ENCODE measurements around the gene AK2.
A peak's percentile ranks its signal among the peaks of the same experiment; 100 is the strongest.

The AK2 gene

GRCh38 chr1:32991386-32991785 lies 45.3 kb downstream of the AK2 start:
- no peak overlapping the region for H3K4me3 ChIP-seq (replicated peaks in 1 of 2; ENCODE audit: low read depth in 2 of 2, low read length in 2 of 2)
- no peak for TF ChIP-seq CTCF (IDR thresholded peaks at IDR 0.05; ENCODE audit: low read depth, low read length)

GRCh38 chr1:32990887-32991286 lies 45.8 kb downstream of the AK2 start:
- no peak overlapping the region for H3K4me3 ChIP-seq (replicated peaks in 1 of 2; ENCODE audit: low read depth in 2 of 2, low read length in 2 of 2)
- no peak for TF ChIP-seq CTCF (IDR thresholded peaks at IDR 0.05; ENCODE audit: low read depth, low read length)
- no peak for DNase-seq (ENCODE audit: low read depth in 2 of 2)

More at GRCh38 chr1:32991386-32991785, 45.3 kb downstream of the AK2 start:
- DNase-seq (ENCODE audit: low read depth in 2 of 2): peak in 1 of 2 donors; percentile 67

GRCh38 chr1:32989160-32990050 lies 47.3 kb downstream of the AK2 start:
- TF ChIP-seq CTCF (IDR thresholded peaks at IDR 0.05; ENCODE audit: low read depth, low read length): no peak
- DNase-seq (ENCODE audit: low read depth in 2 of 2): peak; percentile 98 to 99
- no peak overlapping the region for H3K4me3 ChIP-seq (replicated peaks in 1 of 2; ENCODE audit: low read depth in 2 of 2, low read length in 2 of 2)

GRCh38 chr1:32988665-32989064 lies 48.0 kb downstream of the AK2 start:
- TF ChIP-seq CTCF (IDR thresholded peaks at IDR 0.05; ENCODE audit: low read depth, low read length): no peak
- H3K4me3 ChIP-seq (replicated peaks in 1 of 2; ENCODE audit: low read depth in 2 of 2, low read length in 2 of 2): no peak overlapping the region
- DNase-seq (ENCODE audit: low read depth in 2 of 2): peak; percentile 74 to 89

GRCh38 chr1:32985226-32985625 lies 51.5 kb downstream of the AK2 start:
- TF ChIP-seq CTCF (IDR thresholded peaks at IDR 0.05; ENCODE audit: low read depth, low read length): no peak

GRCh38 chr1:32984455-32985171 lies 52.1 kb downstream of the AK2 start:
- peak; percentile 52 to 54 for DNase-seq (ENCODE audit: low read depth in 2 of 2)
- no peak for TF ChIP-seq CTCF (IDR thresholded peaks at IDR 0.05; ENCODE audit: low read depth, low read length)
- H3K4me3 ChIP-seq (replicated peaks in 1 of 2; ENCODE audit: low read depth in 2 of 2, low read length in 2 of 2): no peak overlapping the region

More at GRCh38 chr1:32985226-32985625, 51.5 kb downstream of the AK2 start:
- H3K4me3 ChIP-seq (replicated peaks in 1 of 2; ENCODE audit: low read depth in 2 of 2, low read length in 2 of 2): no peak overlapping the region
- DNase-seq (ENCODE audit: low read depth in 2 of 2): no peak
